GM11168 (cell line): Measurements from ENCODE around the gene PCED1B.
"Not testable (repeated sequence)": the region's sequence is repeated elsewhere in the genome, so short reads cannot be mapped to it uniquely, and the experiment has no call there.

ENCODE experiments used
- in situ Hi-C: fragments of 300-500 bp; cut with MboI; formaldehyde crosslinking; loops from one replicate; pipeline ENCODE4 v1.12.0; 2022; ENCODE audit warnings: low sequenced_read_pairs; ENCODE audit not compliant: unreplicated experiment

PCED1B gene

GRCh38 chr12:47079468-47079980 is at the start of gene PCED1B, which contains the start of gene AMIGO2:
TSS of gene PCED1B (plus strand) at chr12:47079621. CDS start at chr12:47235064, 155,443 bp downstream.
TSS of gene AMIGO2 (minus strand) at chr12:47079959. CDS start at chr12:47079002, 957 bp downstream.
- in situ Hi-C loops = no loop called here

GRCh38 chr12:47029903-47030302 is 49.5 kb upstream of the PCED1B start:
- in situ Hi-C loops = loop anchor here (5.0 kb wide), 1 partner anchor 277 kb away; no protein-coding TSS in a partner anchor

GRCh38 chr12:47032644-47033043 is 46.8 kb upstream of the PCED1B start:
- in situ Hi-C loops = loop anchor here (5.0 kb wide), 1 partner anchor 275 kb away; no protein-coding TSS in a partner anchor

- in situ Hi-C loops = loop anchor here (5.0 kb wide), 1 partner anchor 274 kb away; no protein-coding TSS in a partner anchor
These were observed 46.3 kb upstream of the PCED1B start for GRCh38 chr12:47033081-47033480.

- in situ Hi-C loops = loop anchor here (5.0 kb wide), 1 partner anchor 273 kb away; no protein-coding TSS in a partner anchor
These were observed 45.4 kb upstream of the PCED1B start for GRCh38 chr12:47033789-47034555.

- in situ Hi-C loops = loop anchor here (5.0 kb wide), 1 partner anchor 273 kb away; no protein-coding TSS in a partner anchor
These were observed 44.8 kb upstream of the PCED1B start for GRCh38 chr12:47034661-47035060.

GRCh38 chr12:47035484-47035883 is 43.9 kb upstream of the PCED1B start:
- in situ Hi-C loops = no loop called here

GRCh38 chr12:47038270-47038748 is 41.1 kb upstream of the PCED1B start:
- in situ Hi-C loops = no loop called here

- in situ Hi-C loops = no loop called here
These were observed 40.3 kb upstream of the PCED1B start for GRCh38 chr12:47039079-47039478.

GRCh38 chr12:47039756-47040155 is 39.7 kb upstream of the PCED1B start:
- in situ Hi-C loops = no loop called here

- in situ Hi-C loops = no loop called here
These were observed 38.1 kb upstream of the PCED1B start for GRCh38 chr12:47041327-47041726.

GRCh38 chr12:47048541-47048940 is 30.9 kb upstream of the PCED1B start:
- in situ Hi-C loops = no loop called here

- in situ Hi-C loops = not testable (repeated sequence)
These were observed 28.1 kb upstream of the PCED1B start for GRCh38 chr12:47051291-47051690.

GRCh38 chr12:47052274-47052673 is 27.1 kb upstream of the PCED1B start:
- in situ Hi-C loops = no loop called here

- in situ Hi-C loops = no loop called here
These were observed 25.5 kb upstream of the PCED1B start for GRCh38 chr12:47053961-47054360.

- in situ Hi-C loops = no loop called here
These were observed 24.8 kb upstream of the PCED1B start for GRCh38 chr12:47054659-47055058.

GRCh38 chr12:47055856-47056255 is 23.6 kb upstream of the PCED1B start:
- in situ Hi-C loops = not testable (repeated sequence)

- in situ Hi-C loops = not testable (repeated sequence)
These were observed 22.5 kb upstream of the PCED1B start for GRCh38 chr12:47056944-47057343.

GRCh38 chr12:47058640-47059039 is 20.8 kb upstream of the PCED1B start:
- in situ Hi-C loops = not testable (repeated sequence)

- in situ Hi-C loops = no loop called here
These were observed 13.9 kb upstream of the PCED1B start for GRCh38 chr12:47065546-47065945.

- in situ Hi-C loops = no loop called here
These were observed 13.0 kb upstream of the PCED1B start for GRCh38 chr12:47066278-47067025.
